GM23338 (cell line): ENCODE results near the gene GPR156. TPM values are rescaled to one million over a fixed set of nuclear protein-coding genes. Genes with fewer than 3 reads are reported as not detected.

Experiments used
- ATAC-seq: fragments of 200-7000 bp; cut with Tn5 transposase; 3 replicates; pipeline ENCODE4 v1.9.1; 2020
- DNase-seq: peaks from one replicate; pipeline ENCODE4 v3.0.0-alpha.2; 2015; ENCODE audit warnings: low spot score
- H2AFZ ChIP-seq: fragments of 200-600 bp; sonication (generic); 2 replicates; pipeline ENCODE4 v1.8.0; 2016; ENCODE audit warnings: antibody characterized with exemption, mild to moderate bottlenecking, moderate library complexity
- H3F3A ChIP-seq: fragments of 200-600 bp; sonication (generic); replicated peaks from 2 replicates; pipeline ENCODE4 v1.8.0; 2017; ENCODE audit warnings: antibody characterized with exemption, mixed run types, low read depth
- H3K27ac ChIP-seq: fragments of 200-600 bp; sonication (generic); 2 replicates; pipeline ENCODE4 v1.6.1; 2016; ENCODE audit warnings: low read depth
- H3K27me3 ChIP-seq: fragments of 200-600 bp; sonication (generic); 2 replicates; pipeline ENCODE4 v1.8.0; 2016; ENCODE audit warnings: mild to moderate bottlenecking, mixed run types, moderate library complexity; ENCODE audit not compliant: insufficient read depth
- H3K36me3 ChIP-seq: fragments of 200-600 bp; sonication (generic); 2 replicates; pipeline ENCODE4 v1.8.0; 2016; ENCODE audit warnings: mild to moderate bottlenecking; ENCODE audit not compliant: insufficient read depth
- H3K4me1 ChIP-seq: fragments of 200-600 bp; sonication (generic); 2 replicates; pipeline ENCODE4 v1.8.0; 2016; ENCODE audit warnings: mild to moderate bottlenecking, moderate library complexity; ENCODE audit not compliant: insufficient read depth
- H3K4me2 ChIP-seq: fragments of 200-600 bp; sonication (generic); 2 replicates; pipeline ENCODE4 v1.7.1; 2017; ENCODE audit warnings: mixed run types
- H3K4me3 ChIP-seq: fragments of 200-600 bp; sonication (generic); 2 replicates; pipeline ENCODE4 v1.6.1; 2016; ENCODE audit warnings: mixed run types
- H3K79me2 ChIP-seq: fragments of 200-600 bp; sonication (generic); replicated peaks from 2 replicates; pipeline ENCODE4 v1.8.0; 2017; ENCODE audit warnings: mild to moderate bottlenecking; ENCODE audit not compliant: insufficient read depth
- H3K9me2 ChIP-seq: fragments of 200-600 bp; sonication (generic); 2 replicates; pipeline ENCODE4 v1.8.0; 2017; ENCODE audit not compliant: insufficient read depth
- H4K20me1 ChIP-seq: fragments of 200-600 bp; sonication (generic); replicated peaks from 2 replicates; pipeline ENCODE4 v1.8.0; 2017; ENCODE audit warnings: mild to moderate bottlenecking; ENCODE audit not compliant: insufficient read depth
- H3K27ac Mint-ChIP-seq: 2 replicates; pipeline ENCODE4 v1.8.0; 2020; ENCODE audit warnings: inconsistent platforms, mild to moderate bottlenecking, moderate library complexity, mixed read lengths
- H3K27me3 Mint-ChIP-seq: 3 replicates; pipeline ENCODE4 v1.8.0; 2022; ENCODE audit warnings: low read depth, mild to moderate bottlenecking, moderate library complexity, mixed read lengths, inconsistent platforms; ENCODE audit not compliant: insufficient read depth, poor library complexity
- H3K36me3 Mint-ChIP-seq: 3 replicates; pipeline ENCODE4 v1.8.0; 2021; ENCODE audit warnings: low read depth, mild to moderate bottlenecking, inconsistent platforms, moderate library complexity, mixed read lengths
- H3K4me1 Mint-ChIP-seq: 3 replicates; pipeline ENCODE4 v1.8.0; 2020; ENCODE audit warnings: mild to moderate bottlenecking, inconsistent platforms, mixed read lengths
- H3K4me3 Mint-ChIP-seq: 3 replicates; pipeline ENCODE4 v1.8.0; 2021; ENCODE audit warnings: moderate library complexity, mild to moderate bottlenecking, inconsistent platforms, mixed read lengths
- H3K9me3 Mint-ChIP-seq: 3 replicates; pipeline ENCODE4 v1.8.0; 2020; ENCODE audit warnings: moderate library complexity, mild to moderate bottlenecking, inconsistent platforms, mixed read lengths
- CTCF ChIP-seq, 2 experiments: fragments of 200-600 bp in 1 of 2; sonication (generic) in 1 of 2; conservative IDR thresholded peaks; 2 replicates each; pipeline versions ENCODE4 v1.5.1 to v1.6.1; 2016 to 2017; ENCODE audit warnings: antibody characterized with exemption in 2 of 2, low read depth in 2 of 2, mild to moderate bottlenecking in 2 of 2, moderate library complexity in 1 of 2
- ETS1 ChIP-seq: IDR thresholded peaks from 2 replicates; pipeline ENCODE4 v1.6.1; 2016; ENCODE audit warnings: antibody characterized with exemption
- EZH2 ChIP-seq: fragments of 200-600 bp; sonication (generic); IDR thresholded peaks from one replicate; pipeline ENCODE4 v1.8.0; 2017; ENCODE audit warnings: antibody characterized with exemption, mild to moderate bottlenecking, low read depth; ENCODE audit not compliant: unreplicated experiment
- EZH2phosphoT487 ChIP-seq: fragments of 200-600 bp; sonication (generic); IDR thresholded peaks from one replicate; pipeline ENCODE4 v1.8.1; 2018; ENCODE audit warnings: antibody characterized with exemption; ENCODE audit not compliant: unreplicated experiment
- JUNB ChIP-seq: IDR thresholded peaks from one replicate; pipeline ENCODE4 v1.6.1; 2016; ENCODE audit warnings: antibody characterized with exemption; ENCODE audit not compliant: unreplicated experiment
- NANOG ChIP-seq: IDR thresholded peaks from 2 replicates; pipeline ENCODE4 v1.6.1; 2016; ENCODE audit warnings: antibody characterized with exemption, borderline replicate concordance
- POLR2AphosphoS5 ChIP-seq: IDR thresholded peaks from 2 replicates; pipeline ENCODE4 v1.6.1; 2016; ENCODE audit warnings: antibody characterized with exemption, low read depth
- REST ChIP-seq: IDR thresholded peaks from one replicate; pipeline ENCODE4 v1.6.1; 2018; ENCODE audit warnings: antibody characterized with exemption; ENCODE audit not compliant: unreplicated experiment
- STAT1 ChIP-seq: IDR thresholded peaks from one replicate; pipeline ENCODE4 v1.6.1; 2016; ENCODE audit warnings: antibody characterized with exemption; ENCODE audit not compliant: unreplicated experiment
- ZNF114 ChIP-seq: fragments of 250-450 bp; sonication (Bioruptor Pico); IDR thresholded peaks from 2 replicates; pipeline ENCODE4 v1.5.0; 2020; ENCODE audit warnings: mild to moderate bottlenecking, moderate library complexity
- ZNF331 ChIP-seq: fragments of 250-450 bp; sonication (Bioruptor Pico); IDR thresholded peaks from 2 replicates; pipeline ENCODE4 v1.5.0; 2020; ENCODE audit warnings: low read depth, mild to moderate bottlenecking, moderate library complexity
- polyA plus RNA-seq: library from polyadenylated mRNA; unstranded; fragments of >200 nt; fragmentation: Nextera tagmentation; extraction: Ambion mirVana; gene quantifications from 2 replicates; pipeline ENCODE4 v1.2.1, GENCODE V29; 2016
- total RNA-seq: library from RNA; depleted of rRNA; stranded (reverse); fragments of >200 nt; shearing (Covaris generic); gene quantifications from 2 replicates; pipeline ENCODE4 v1.2.3, GENCODE V29; 2014

The GPR156 gene
- total and polyA plus RNA-seq, 2 experiments from 2014 or later: 0.50 to 2.5 TPM

- TF ChIP-seq EZH2 (no peak), JUNB (no peak), ETS1 (no peak), ZNF114 (CRISPR knock-in tag) (no peak), CTCF (conservative IDR thresholded peaks at IDR 0.05; ENCODE audit: low read depth in 2 of 2) (no peak), ZNF331 (CRISPR knock-in tag) (no peak), EZH2phosphoT487 (no peak), NANOG (no peak), REST (no peak), POLR2AphosphoS5 (no peak), STAT1 (no peak)
Measured at GRCh38 chr3:120332646-120333045, 47.6 kb upstream of the GPR156 start (continued).

- no peaks in the 10 kb centered on the region for H3K4me1 ChIP-seq
- peaks cover 3% of the 10 kb centered on the region; the same call in 1 of the 2 replicates for H3K36me3 ChIP-seq
- H3K4me2 ChIP-seq: no peak overlapping the region
- ATAC-seq (no peak), DNase-seq (no peak)
- no peak overlapping the region for H3K27ac Mint-ChIP-seq
- peaks cover 28% of the 10 kb centered on the region; the same call in 2 of the 3 replicates for H3K36me3 Mint-ChIP-seq
- H3K79me2 ChIP-seq: 0 out of 2 replicates have a peak, but pooled peaks cover 2% of the 10 kb centered on the region
- H2AFZ ChIP-seq: no peak overlapping the region
- H3K4me1 Mint-ChIP-seq: no peaks in the 10 kb centered on the region
- H3K27me3 ChIP-seq: no peaks in the 10 kb centered on the region
- H3F3A ChIP-seq: no peaks in the 10 kb centered on the region
- no peaks in the 10 kb centered on the region for H3K9me2 ChIP-seq
- H3K27me3 Mint-ChIP-seq: no peaks in the 10 kb centered on the region
- H3K4me3 Mint-ChIP-seq: no peak overlapping the region
- H3K4me3 ChIP-seq: no peak overlapping the region
- H4K20me1 ChIP-seq: no peaks in the 10 kb centered on the region
- H3K9me3 Mint-ChIP-seq: no peaks in the 10 kb centered on the region
- no peak overlapping the region for H3K27ac ChIP-seq
- TF ChIP-seq CTCF (conservative IDR thresholded peaks at IDR 0.05; ENCODE audit: low read depth in 2 of 2) (no peak), EZH2phosphoT487 (no peak), STAT1 (no peak), ZNF331 (CRISPR knock-in tag) (no peak), NANOG (no peak), EZH2 (no peak), ZNF114 (CRISPR knock-in tag) (no peak), ETS1 (no peak), REST (no peak)
Measured at GRCh38 chr3:120331076-120331475, 46.1 kb upstream of the GPR156 start.
